GM18519 (cell line): Measurements from ENCODE around the gene PRKRIP1.

ENCODE experiments used
- ATAC-seq: cut with Tn5 transposase; IDR thresholded peaks from one replicate; pipeline ENCODE4 v1.9.1; 2021; ENCODE audit warnings: mild to moderate bottlenecking, moderate library complexity; ENCODE audit not compliant: unreplicated experiment, low FRiP score

The PRKRIP1 gene

GRCh38 chr7:102429141-102429899 is 33.2 kb downstream of the PRKRIP1 start:
- no peak for ATAC-seq

- no peak for ATAC-seq
Measured at GRCh38 chr7:102431617-102432298, 35.6 kb downstream of the PRKRIP1 start.

GRCh38 chr7:102432442-102433218 is 36.5 kb downstream of the PRKRIP1 start:
- ATAC-seq: no peak

- peak; percentile 39 for ATAC-seq
Measured at GRCh38 chr7:102433219-102434038, 37.3 kb downstream of the PRKRIP1 start, which contains the start of gene ORAI2. Gene ORAI2, plus strand, starts transcription at chr7:102433575. Its CDS starts 5,382 bp downstream, at chr7:102438957.

GRCh38 chr7:102434039-102434486 is 37.9 kb downstream of the PRKRIP1 start:
- ATAC-seq: no peak

- ATAC-seq: no peak
Measured at GRCh38 chr7:102436118-102436517, 40.0 kb downstream of the PRKRIP1 start.

GRCh38 chr7:102439963-102440795 is 44.0 kb downstream of the PRKRIP1 start:
- no peak for ATAC-seq

- peak; percentile 30 for ATAC-seq
Measured at GRCh38 chr7:102444961-102445673, 49.0 kb downstream of the PRKRIP1 start.

- ATAC-seq: no peak
Measured at GRCh38 chr7:102445674-102446071, 49.5 kb downstream of the PRKRIP1 start.

GRCh38 chr7:102446387-102447156 is 50.4 kb downstream of the PRKRIP1 start:
- ATAC-seq: no peak

- ATAC-seq: no peak
Measured at GRCh38 chr7:102447311-102447710, 51.1 kb downstream of the PRKRIP1 start.

GRCh38 chr7:102449136-102449535 is 53.0 kb downstream of the PRKRIP1 start:
- ATAC-seq: no peak

GRCh38 chr7:102450242-102450641 is 54.1 kb downstream of the PRKRIP1 start:
- no peak for ATAC-seq

GRCh38 chr7:102451371-102452054 is 55.4 kb downstream of the PRKRIP1 start:
- ATAC-seq: no peak

- ATAC-seq: no peak
Measured at GRCh38 chr7:102452451-102452850, 56.3 kb downstream of the PRKRIP1 start.

GRCh38 chr7:102453319-102453718 is 57.2 kb downstream of the PRKRIP1 start:
- ATAC-seq: no peak

- ATAC-seq: no peak
Measured at GRCh38 chr7:102454468-102454867, 58.3 kb downstream of the PRKRIP1 start.
